ENCODE results near the gene LGR5. TPM values are rescaled to one million over a fixed set of nuclear protein-coding genes. Genes with fewer than 3 reads are reported as not detected.

The LGR5 gene
- total and polyA plus RNA-seq, 2 of the 4 experiments (the other 2 are of a cell fraction), result not detected

GRCh38 chr12:71566655-71567054 is 127.1 kb downstream of the LGR5 start:
- Histone ChIP-seq H3K14ac (replicated peaks; ENCODE audit: low read depth, low read length) (no peak overlapping the region), H3K23ac (ENCODE audit: low read depth, low read length) (no peak overlapping the region), H3K4me2 (ENCODE audit: low read depth, low read length) (no peak overlapping the region), H2BK20ac (ENCODE audit: low read depth, low read length) (no peak overlapping the region), H2BK5ac (ENCODE audit: low read depth, low read length, poor library complexity, severe bottlenecking) (no peak overlapping the region), H3K9me1 (ENCODE audit: insufficient read depth, low read length) (no peaks in the 10 kb centered on the region), H4K20me1 (ENCODE audit: insufficient read depth, low read length) (no peaks in the 10 kb centered on the region), H3K4me1 (ENCODE audit: control insufficient read depth, insufficient read depth, low read length) (no peaks in the 10 kb centered on the region), H3K4me3 (ENCODE audit: insufficient read depth, low read depth, low read length) (no peak overlapping the region), H3K27me3 (ENCODE audit: control insufficient read depth, insufficient read depth, low read length) (peaks cover 10% of the 10 kb centered on the region; the same call in 1 of the 2 replicates), H2AK5ac (ENCODE audit: low read depth, low read length) (no peak overlapping the region), H3K27ac (ENCODE audit: insufficient read depth, low read length) (no peak overlapping the region), H2BK120ac (ENCODE audit: low read depth, low read length) (no peak overlapping the region), H3K18ac (ENCODE audit: low read depth, low read length) (no peak overlapping the region), H2BK15ac (ENCODE audit: low read depth, low read length) (no peak overlapping the region), H2AK9ac (replicated peaks; ENCODE audit: low read depth, low read length, poor library complexity) (no peak overlapping the region), H3K79me1 (ENCODE audit: low read depth in 1 of 2, low read length in 2 of 2) (no peaks in the 10 kb centered on the region), H3K36me3 (ENCODE audit: control insufficient read depth, insufficient read depth, low read length) (no peaks in the 10 kb centered on the region), H4K8ac (ENCODE audit: low read depth in 2 of 2, low read length in 2 of 2) (no peak overlapping the region), H3K56ac (ENCODE audit: extremely low read depth, insufficient read depth, low read length) (no peak overlapping the region), H2AFZ (replicated peaks; ENCODE audit: low read length, poor library complexity) (no peak overlapping the region), H3K9me3 (ENCODE audit: control insufficient read depth, insufficient read depth, low read length) (no peaks in the 10 kb centered on the region), H3K4ac (ENCODE audit: low read depth, low read length) (no peak overlapping the region), H3K9ac (ENCODE audit: low read depth, low read length) (no peak overlapping the region), H4K5ac (ENCODE audit: low read depth, low read length) (no peak overlapping the region), H4K91ac (ENCODE audit: insufficient read depth, low read depth, low read length) (no peak overlapping the region)
- ATAC-seq (ENCODE audit: low read depth), result no peak
- TF ChIP-seq RFX5 (IDR thresholded peaks at IDR 0.05; ENCODE audit: low read depth, low read length), result no peak
- dilution Hi-C loops (cut with HindIII; ENCODE audit: low sequenced_read_pairs, unreplicated experiment), result no loop called here
- BruUV-seq (replicated peaks), result no TSS peak
- ChIA-PET POLR2A (ENCODE audit: unreplicated experiment) (no interaction called here), CTCF (interaction anchor here (0.6 kb wide), 1 partner anchor 23 kb away, joined by 3 read pairs; no protein-coding TSS in a partner anchor)
- in situ Hi-C loops (cut with MboI; ENCODE audit: low sequenced_read_pairs), result no loop called here
- no CpG with 5 or more reads among the region's 2 CpGs for WGBS, 2 experiments (ENCODE audit: extremely low coverage in 2 of 2, insufficient read length in 1 of 2)
- intact Hi-C loops (cut with micrococcal nuclease), result no loop called here
- DNase-seq, result no peak

Measured in IMR-90 (cell line).